LoVo (cell line): ENCODE measurements around the gene ARFGAP2.
A peak's percentile ranks its signal among the peaks of the same experiment; 100 is the strongest.

Source experiments
- DNase-seq: peaks from one replicate; pipeline ENCODE4 v3.0.0-alpha.2; 2016; ENCODE audit warnings: low spot score

Gene ARFGAP2

DNA sequence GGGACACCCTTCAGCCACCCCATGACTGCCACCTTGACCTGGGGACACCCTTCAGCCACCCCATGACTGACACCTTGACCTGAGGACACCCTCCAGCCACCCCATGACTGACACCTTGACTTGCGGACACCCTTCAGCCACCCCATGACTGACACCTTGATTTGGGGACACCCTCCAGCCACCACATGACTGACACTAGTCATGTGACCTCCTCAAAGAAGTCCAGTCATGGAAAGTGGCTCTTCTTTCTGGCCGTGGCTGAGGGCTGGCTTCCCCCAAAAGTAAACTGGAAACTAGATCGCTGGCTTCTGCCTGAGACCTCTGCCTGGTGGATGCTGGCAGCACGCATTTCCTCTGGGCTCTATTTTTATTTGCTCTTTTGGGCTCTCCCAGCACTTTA is 28.4 kb downstream of the ARFGAP2 start:
- no peak for DNase-seq

DNA sequence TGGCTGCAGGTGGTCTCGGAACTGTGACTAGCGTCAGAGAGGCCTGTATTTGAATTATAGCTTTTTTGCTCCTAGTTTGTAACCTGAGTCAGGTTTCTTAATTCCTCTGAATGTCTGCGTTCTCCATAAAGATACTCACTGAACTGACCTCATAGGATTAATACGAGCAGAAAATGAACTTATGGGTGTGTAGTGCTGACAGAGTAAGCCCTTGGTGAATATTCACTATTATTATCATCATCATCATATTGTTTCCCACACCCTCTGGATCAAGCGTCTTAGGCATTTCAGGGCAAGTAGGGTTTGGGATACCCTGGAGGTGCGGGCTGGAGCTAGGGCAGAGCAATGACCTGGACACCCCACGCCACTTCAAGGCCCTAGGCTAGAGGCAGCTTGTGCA is 29.0 kb downstream of the ARFGAP2 start:
- DNase-seq, result no peak

DNA sequence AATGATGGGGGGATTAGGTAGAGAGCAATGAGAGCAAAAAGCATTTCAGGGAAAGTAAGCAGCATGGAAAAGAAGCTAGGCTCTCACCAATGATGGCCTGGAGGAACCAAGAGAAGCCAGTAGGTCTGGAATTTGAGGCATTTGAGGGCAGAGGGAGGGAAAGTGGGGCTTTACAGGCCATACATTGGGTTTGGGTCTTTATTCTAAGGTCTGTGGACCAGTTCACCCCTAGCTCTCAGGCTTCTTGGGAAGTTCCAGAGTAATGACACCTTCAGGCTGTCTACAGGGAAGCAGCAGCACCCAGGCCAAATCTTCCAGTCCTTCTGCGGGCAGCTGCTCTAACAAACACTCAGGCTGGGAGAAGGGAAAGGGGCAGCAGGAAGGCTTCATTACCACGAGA is 29.4 kb downstream of the ARFGAP2 start:
- no peak for DNase-seq

DNA sequence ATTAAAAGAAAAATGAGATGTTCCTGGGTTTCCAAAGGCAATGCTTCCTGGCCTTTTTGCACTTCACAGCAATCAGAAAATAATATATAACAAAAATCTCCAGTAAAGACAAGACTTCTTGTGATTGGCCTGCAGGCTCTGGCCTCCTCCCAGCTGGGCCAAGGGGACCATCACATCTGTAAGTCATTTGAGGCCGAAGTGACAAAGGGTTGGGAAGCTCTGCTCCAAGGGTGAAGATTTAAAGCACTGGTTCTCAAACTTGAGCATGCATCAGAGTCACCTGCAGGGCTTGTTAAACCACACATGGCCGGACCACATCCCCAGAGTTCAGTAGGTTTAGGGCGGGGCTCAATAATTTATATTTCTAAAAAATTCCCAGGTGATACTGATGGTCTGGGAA is 32.1 kb downstream of the ARFGAP2 start:
- DNase-seq, result no peak

DNA sequence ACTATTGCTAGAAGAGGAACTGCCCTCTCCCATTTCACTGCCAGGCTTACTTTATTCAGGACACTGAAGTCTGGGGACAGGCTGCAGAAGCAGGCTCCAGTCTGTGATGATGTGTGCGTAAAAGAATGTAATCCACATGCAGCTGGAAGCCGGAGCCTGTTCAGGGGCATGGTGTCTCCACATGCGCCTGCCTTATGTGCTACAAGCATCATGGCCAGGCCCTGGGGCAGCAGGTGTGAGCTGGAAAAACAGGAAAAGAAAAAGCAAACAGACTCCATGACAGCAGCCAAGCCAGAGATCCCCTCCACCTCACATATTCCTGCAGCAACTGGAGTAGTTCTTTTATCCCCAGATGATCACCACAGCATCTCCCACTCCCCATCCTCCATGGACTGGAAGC is 33.4 kb downstream of the ARFGAP2 start:
- DNase-seq, result no peak

DNA sequence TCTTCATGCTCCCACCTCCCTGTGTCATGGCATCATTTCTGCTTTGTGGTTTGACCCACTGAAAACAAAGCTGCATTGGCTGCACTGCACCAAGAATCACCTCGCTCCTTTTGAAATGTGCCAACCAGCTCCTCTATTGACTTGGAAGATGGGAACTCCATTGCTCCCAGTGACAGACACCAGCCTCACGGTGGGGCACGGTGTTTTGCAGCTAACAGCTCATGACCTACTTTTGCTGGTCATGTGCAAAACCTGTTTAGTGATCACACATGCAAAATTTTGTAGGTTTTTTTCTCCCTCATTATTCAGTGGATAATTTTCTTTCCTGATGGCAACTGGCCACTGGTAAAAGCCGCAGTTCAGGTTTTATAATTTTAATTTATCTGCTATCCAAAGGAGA is 36.8 kb downstream of the ARFGAP2 start:
- DNase-seq, result no peak

DNA sequence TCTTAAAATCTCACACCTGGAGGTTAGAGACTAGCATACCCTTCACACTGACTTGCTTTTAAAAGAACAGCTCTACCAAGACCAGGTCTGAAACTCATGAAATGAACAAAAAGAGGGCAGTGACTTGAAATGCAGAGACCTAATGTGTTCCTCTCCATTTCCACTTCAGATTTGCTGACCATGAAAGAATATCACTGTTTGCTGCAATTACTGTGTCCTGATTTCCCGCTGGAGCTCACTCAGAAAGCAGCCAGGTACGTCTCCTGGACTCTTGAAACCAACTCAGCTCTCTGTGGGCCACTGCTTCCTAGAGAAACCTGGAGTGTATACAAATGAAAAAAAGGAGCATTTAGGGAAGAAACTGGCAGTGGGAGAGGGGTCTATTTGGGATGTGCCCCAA is 39.2 kb downstream of the ARFGAP2 start:
- no peak for DNase-seq

DNA sequence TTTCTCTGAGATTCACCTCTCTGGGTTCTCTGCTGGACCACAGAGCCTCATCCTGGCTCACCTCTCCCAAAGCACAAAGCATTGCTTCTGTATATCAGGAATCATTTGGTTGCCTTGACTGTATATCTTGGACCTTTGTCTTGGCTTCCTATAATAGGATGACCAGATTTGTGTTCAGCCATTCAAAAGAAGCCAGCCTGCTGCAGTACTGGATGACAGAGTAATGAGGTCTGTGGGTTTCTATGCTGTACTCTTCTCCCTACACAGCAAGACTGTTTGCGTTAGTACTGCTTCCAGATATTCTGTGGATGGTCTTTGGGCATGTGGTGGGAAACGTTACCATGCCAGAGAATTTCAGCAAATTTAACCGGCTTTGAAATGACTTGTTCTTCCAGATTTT is 39.8 kb downstream of the ARFGAP2 start:
- DNase-seq, result no peak

DNA sequence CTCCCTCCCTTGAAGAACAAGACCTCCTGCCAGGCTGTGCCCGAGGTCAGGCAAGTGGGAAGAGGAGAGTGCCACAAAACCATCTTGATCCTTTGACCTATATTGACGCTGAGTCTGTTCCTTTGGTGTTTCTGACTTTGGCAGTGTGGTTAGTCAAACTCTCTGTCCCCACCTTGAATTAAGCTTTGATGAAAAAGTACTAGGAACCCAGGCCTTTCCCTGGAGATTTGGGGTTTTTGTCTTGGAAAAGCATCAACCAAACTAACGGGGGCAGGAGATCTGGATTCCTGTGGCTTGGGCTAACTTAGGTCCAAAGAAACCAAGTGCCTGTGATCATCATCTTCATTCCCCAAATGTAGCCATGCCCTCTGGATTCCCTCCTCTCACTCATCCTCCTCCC is 40.4 kb downstream of the ARFGAP2 start:
- DNase-seq, result no peak

DNA sequence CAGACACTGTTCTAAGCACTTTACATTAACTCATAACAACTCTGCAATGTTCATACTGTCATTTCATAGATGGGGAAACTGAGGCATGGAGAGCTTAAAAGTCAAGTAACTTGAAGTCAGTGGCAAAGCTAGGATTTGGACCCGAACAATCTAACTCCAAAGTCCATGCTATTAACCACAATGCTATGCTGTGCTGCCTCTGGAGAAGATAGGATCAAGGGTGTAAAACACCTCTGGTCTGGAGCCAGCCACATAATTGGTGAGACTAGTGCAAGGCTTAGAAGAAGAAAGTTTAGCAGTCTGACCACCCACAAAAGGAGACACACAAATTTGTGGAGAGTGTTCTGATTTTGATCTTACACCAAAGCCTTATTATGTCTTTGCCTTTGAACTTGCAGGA is 43.7 kb downstream of the ARFGAP2 start:
- DNase-seq, result no peak

DNA sequence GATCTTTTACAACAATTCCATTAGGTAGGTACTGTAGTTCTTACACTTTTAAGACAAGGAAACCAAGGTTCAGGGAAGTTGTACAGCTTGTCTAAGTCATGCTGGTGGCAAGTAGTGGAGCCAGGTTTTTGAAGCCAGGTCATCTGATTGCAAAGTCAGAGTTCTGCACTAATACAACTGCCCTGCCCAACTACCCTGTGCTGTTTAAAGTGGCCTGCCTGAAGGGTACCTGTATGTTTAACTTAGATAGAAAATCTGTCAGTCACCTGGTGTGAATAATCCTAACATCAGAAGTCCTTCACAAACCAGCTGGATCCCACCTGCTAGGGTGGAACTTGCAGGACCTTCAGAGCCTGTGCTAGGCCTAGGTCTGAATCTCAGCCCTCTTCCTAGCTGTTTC is 44.2 kb downstream of the ARFGAP2 start:
- no peak for DNase-seq

DNA sequence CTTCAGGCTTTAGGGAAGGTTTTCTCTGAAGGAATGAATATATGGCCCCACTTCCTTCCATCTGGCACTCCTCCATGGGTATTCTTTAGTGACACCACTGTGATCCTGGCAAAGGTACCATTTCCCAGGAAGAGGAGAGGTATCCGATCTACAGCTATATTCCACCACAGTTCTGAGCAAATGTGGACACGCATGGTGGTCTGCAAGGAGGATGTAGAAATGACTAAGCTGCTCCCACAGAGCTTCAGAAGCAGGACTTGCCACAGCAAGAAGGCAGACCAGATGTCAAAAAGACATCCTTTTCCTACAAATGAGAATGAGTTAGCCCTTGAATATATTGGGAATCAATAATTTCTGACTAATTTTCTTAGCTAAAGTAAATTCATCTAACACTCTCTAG is 45.5 kb downstream of the ARFGAP2 start:
- no peak for DNase-seq

DNA sequence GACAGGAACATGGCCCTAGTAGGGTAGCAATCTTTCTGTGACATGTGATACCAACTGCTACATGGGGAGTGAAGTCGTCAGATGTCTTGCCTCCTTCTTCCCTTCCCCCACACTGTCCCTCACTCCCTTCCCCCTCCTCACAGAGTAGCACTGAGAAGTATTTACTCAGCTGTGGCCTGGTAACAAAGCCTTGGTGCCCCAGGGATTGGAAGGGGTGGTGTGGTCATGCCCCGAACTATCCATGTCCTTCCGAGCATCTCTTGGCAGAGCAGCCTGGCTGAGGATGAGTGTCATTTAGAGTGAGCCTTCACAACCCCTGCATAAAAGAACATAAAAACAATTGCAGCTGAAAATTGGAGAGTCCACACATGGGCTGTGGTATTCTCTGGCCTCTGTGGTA is 46.1 kb downstream of the ARFGAP2 start:
- no peak for DNase-seq

DNA sequence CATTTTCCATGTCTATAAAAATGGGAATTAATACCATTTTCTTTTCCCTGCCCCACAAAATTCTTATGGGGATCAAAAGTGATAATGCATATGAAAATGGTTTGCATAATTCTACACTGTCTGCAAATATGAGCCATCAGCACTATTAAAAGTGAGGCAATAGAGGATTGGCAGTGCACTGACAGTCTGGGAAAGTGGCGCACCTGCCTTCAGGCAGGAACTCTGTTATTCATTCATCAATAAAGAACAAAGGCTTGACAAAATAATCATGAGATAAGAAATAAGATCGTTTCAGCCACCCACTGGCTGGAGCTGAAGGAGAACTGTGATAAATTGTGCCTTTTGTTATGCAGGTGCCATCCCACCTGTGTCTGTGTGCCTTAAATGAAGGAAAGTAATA is 49.5 kb downstream of the ARFGAP2 start:
- DNase-seq, result no peak

DNA sequence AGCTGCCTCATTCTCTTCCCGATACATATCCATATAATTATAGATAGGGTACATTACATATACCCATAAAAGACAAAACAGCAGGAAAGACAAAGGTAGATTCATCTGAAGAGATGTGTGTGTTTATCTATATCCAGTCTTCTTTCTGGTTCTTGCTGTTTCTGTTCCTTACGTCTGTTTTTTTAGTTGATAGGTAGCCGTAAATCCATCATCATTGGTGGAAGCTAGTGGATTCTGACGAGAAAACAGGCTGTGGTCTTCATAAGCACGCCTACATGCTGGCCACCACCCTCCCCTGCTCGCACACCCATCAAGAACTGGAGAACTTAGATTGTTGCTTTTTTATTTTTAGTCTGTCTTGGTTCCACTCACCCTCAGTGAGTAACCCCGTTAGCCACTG is 51.6 kb downstream of the ARFGAP2 start:
- no peak for DNase-seq

DNA sequence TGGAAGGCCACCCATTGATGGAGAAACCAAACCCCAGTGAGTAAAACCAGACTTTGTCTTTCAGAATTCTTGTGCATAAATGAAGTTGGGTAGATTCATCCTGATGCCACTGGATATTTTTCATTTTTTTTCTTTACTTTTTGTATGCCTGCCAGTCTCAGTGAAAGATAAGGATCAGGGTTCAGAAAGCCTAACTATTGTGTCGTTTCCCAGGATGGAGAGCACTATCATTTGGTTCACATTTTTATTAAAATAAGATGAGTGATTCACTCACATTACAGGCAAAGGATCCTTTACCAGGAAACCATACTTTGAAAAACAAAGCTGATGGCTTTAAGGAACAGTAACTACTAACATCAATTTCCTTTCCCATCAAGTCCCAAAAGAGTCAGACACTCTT is 52.0 kb downstream of the ARFGAP2 start:
- no peak for DNase-seq

DNA sequence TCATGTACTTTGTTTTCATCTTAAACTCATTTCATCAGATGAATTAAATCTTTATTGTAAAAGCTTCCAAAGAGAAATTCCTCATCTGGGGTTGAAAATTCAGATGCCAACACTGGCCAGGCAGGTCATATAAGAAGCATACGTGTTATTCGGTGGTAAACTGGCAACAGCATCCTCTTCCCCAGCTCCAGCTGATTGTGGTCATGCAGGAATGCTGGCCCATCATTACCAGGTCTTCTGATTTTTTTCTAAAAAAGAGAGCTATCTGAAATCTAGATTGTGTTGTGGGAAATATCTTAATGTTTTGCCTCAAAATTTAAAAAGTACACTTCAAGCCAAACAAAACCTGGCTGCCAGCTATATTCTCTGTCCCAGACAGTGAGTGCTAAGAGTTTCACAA is 53.6 kb downstream of the ARFGAP2 start:
- DNase-seq, result no peak

DNA sequence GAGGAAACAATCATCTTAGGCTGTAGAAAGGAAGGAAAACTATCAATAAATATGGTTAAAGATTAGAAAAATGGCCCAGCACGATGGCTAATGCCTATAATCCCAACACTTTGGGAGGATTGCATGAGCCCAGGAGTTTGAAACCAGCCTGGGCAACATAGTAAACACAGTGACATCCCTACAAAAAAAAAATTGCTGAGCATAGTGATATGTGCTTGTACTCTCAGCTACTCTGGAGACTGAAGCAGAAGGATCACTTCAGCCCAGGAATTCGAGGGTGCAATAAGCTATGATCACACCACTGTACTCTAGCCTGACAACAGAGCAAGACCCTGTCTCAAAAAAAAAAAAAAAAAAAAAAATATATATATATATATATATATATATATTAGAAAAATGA is 54.9 kb downstream of the ARFGAP2 start:
- no peak for DNase-seq

DNA sequence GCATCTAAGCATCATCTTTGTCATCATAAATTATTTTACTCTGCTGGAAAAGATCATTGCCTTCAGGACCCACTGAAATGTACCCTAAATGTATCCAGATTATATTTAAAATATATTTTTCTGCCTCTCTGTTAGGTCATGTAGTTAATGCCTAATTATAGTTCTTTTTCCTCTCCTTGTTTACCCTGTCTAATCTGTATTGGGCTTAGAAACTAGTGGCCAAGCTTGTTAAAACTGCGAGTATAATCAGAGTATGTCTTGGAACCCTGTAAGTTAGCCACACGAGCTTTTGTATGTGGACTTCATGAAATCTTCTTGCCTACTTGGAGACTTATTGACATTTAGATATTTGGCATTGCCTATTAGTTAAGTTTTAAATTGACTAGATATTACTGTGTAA is 55.6 kb downstream of the ARFGAP2 start:
- DNase-seq, result no peak

DNA sequence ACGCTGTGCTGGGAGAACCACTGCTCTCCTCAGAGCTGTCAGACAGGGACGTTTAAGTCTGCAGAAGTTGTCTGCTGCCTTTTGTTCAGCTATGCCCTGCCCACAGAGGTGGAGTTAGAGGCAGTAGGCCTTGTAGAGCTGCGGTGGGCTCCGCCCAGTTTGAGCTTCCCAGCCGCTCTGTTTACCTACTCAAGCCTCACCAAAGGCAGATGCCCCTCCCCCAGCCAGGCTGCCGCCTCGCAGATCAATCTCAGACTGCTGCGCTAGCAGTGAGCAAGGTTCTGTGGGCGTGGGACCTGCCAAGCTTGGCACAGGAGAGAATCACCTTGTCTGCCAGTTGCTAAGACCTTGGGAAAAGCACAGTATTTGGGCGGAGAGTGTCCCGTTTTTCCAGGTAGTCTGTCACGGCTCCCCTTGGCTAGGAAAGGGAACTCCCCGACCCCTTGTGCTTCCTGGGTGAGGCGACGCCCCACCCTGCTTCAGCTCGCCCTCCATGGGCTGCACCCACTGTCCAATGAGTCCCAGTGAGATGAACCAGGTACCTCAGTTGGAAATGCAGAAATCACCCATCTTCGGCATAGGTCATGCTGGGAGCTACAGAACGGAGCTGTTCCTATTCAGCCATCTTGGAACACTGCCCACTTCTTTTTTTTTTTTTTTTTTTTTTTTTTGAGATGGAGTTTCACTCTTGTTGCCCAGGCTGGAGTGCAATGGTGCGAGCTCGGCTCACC is 57.6 kb downstream of the ARFGAP2 start:
- peak; percentile 66 for DNase-seq
